AG20443 (cell line): ENCODE results near the gene TOMM20.

Experiments
- DNase-seq: peaks from one replicate; pipeline ENCODE4 v3.0.0; 2012; ENCODE audit warnings: low spot score, mixed read lengths

TOMM20 gene

GRCh38 chr1:235063068-235063765 is 65.4 kb downstream of the TOMM20 start:
- no peak for DNase-seq

- DNase-seq = peak; percentile 71
Observed at GRCh38 chr1:235060607-235061470, 67.8 kb downstream of the TOMM20 start.
